ENCODE measurements around the gene SWI5. TPM values are rescaled to one million over a fixed set of nuclear protein-coding genes. Genes with fewer than 3 reads are reported as not detected.

The SWI5 gene
- total and polyA plus RNA-seq, 9 of the 15 experiments (the other 6 are each of a cell fraction or from before 2014, with no cell fraction given): 62.8 to 133 (median 95.9) TPM

DNA sequence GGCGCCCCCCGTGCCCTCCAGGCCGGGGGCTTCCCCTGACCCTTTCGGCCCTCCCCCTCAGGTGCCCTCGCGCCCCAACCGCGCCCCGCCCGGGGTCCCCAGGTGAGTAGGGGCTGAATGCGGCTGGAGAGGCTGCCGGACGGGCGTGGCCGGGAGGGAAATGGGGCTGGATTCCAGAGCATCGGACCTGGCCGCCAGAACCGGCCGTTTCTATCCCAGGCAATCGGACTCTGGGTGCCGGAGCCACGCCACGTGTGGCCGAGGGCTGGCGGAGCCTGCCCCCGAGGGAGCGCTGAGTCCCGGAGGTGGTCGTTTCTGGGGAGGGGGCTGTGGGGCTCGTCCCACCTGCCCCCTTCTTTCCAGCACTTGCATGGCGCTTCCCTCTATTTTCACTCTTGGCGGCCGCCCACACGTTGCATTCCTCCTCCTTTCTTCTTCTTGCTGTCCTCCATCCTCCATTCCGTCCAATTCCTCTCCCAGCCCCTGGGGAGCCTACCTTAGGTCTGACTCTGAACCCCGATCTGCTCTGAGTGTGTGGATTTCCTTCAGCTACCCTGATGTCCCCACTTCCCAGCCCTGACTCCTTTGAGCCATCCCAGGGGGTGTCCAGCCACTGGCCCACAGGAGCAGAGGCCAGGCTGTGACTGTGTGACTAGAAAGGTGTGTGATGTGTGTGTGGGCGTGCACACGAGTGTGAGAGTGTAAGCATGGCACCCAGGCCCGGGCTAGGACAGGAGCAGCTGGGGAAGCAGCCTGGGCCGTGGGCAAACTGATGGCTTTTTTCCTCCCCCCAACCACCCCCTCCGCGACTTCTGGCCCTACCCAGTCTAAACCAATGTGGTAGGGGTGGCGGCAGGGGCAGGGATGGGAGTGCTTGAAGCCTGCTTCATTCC is 25.0 kb upstream of the SWI5 start (continued):
- TF ChIP-seq, protein P1, sequence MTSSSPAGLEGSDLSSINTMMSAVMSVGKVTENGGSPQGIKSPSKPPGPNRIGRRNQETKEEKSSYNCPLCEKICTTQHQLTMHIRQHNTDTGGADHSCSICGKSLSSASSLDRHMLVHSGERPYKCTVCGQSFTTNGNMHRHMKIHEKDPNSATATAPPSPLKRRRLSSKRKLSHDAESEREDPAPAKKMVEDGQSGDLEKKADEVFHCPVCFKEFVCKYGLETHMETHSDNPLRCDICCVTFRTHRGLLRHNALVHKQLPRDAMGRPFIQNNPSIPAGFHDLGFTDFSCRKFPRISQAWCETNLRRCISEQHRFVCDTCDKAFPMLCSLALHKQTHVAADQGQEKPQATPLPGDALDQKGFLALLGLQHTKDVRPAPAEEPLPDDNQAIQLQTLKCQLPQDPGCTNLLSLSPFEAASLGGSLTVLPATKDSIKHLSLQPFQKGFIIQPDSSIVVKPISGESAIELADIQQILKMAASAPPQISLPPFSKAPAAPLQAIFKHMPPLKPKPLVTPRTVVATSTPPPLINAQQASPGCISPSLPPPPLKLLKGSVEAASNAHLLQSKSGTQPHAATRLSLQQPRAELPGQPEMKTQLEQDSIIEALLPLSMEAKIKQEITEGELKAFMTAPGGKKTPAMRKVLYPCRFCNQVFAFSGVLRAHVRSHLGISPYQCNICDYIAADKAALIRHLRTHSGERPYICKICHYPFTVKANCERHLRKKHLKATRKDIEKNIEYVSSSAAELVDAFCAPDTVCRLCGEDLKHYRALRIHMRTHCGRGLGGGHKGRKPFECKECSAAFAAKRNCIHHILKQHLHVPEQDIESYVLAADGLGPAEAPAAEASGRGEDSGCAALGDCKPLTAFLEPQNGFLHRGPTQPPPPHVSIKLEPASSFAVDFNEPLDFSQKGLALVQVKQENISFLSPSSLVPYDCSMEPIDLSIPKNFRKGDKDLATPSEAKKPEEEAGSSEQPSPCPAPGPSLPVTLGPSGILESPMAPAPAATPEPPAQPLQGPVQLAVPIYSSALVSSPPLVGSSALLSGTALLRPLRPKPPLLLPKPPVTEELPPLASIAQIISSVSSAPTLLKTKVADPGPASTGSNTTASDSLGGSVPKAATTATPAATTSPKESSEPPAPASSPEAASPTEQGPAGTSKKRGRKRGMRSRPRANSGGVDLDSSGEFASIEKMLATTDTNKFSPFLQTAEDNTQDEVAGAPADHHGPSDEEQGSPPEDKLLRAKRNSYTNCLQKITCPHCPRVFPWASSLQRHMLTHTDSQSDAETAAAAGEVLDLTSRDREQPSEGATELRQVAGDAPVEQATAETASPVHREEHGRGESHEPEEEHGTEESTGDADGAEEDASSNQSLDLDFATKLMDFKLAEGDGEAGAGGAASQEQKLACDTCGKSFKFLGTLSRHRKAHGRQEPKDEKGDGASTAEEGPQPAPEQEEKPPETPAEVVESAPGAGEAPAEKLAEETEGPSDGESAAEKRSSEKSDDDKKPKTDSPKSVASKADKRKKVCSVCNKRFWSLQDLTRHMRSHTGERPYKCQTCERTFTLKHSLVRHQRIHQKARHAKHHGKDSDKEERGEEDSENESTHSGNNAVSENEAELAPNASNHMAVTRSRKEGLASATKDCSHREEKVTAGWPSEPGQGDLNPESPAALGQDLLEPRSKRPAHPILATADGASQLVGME (CRISPR knock-in tag; IDR thresholded peaks at IDR 0.05): 0 out of 2 replicates have a peak, but pooled peaks have one; percentile 72
- TF ChIP-seq MBD2 (IDR thresholded peaks at IDR 0.05; ENCODE audit: borderline replicate concordance, low read depth): no peak
- peak; percentile 41; the same call in 1 of the 2 replicates for TF ChIP-seq MXI1 (IDR thresholded peaks at IDR 0.05; ENCODE audit: low read depth, low read length)
- TF ChIP-seq ZNF76 (CRISPR knock-in tag; IDR thresholded peaks at IDR 0.05; ENCODE audit: borderline replicate concordance): peak; percentile 77; the same call in 1 of the 2 replicates
- TF ChIP-seq, protein P2, sequence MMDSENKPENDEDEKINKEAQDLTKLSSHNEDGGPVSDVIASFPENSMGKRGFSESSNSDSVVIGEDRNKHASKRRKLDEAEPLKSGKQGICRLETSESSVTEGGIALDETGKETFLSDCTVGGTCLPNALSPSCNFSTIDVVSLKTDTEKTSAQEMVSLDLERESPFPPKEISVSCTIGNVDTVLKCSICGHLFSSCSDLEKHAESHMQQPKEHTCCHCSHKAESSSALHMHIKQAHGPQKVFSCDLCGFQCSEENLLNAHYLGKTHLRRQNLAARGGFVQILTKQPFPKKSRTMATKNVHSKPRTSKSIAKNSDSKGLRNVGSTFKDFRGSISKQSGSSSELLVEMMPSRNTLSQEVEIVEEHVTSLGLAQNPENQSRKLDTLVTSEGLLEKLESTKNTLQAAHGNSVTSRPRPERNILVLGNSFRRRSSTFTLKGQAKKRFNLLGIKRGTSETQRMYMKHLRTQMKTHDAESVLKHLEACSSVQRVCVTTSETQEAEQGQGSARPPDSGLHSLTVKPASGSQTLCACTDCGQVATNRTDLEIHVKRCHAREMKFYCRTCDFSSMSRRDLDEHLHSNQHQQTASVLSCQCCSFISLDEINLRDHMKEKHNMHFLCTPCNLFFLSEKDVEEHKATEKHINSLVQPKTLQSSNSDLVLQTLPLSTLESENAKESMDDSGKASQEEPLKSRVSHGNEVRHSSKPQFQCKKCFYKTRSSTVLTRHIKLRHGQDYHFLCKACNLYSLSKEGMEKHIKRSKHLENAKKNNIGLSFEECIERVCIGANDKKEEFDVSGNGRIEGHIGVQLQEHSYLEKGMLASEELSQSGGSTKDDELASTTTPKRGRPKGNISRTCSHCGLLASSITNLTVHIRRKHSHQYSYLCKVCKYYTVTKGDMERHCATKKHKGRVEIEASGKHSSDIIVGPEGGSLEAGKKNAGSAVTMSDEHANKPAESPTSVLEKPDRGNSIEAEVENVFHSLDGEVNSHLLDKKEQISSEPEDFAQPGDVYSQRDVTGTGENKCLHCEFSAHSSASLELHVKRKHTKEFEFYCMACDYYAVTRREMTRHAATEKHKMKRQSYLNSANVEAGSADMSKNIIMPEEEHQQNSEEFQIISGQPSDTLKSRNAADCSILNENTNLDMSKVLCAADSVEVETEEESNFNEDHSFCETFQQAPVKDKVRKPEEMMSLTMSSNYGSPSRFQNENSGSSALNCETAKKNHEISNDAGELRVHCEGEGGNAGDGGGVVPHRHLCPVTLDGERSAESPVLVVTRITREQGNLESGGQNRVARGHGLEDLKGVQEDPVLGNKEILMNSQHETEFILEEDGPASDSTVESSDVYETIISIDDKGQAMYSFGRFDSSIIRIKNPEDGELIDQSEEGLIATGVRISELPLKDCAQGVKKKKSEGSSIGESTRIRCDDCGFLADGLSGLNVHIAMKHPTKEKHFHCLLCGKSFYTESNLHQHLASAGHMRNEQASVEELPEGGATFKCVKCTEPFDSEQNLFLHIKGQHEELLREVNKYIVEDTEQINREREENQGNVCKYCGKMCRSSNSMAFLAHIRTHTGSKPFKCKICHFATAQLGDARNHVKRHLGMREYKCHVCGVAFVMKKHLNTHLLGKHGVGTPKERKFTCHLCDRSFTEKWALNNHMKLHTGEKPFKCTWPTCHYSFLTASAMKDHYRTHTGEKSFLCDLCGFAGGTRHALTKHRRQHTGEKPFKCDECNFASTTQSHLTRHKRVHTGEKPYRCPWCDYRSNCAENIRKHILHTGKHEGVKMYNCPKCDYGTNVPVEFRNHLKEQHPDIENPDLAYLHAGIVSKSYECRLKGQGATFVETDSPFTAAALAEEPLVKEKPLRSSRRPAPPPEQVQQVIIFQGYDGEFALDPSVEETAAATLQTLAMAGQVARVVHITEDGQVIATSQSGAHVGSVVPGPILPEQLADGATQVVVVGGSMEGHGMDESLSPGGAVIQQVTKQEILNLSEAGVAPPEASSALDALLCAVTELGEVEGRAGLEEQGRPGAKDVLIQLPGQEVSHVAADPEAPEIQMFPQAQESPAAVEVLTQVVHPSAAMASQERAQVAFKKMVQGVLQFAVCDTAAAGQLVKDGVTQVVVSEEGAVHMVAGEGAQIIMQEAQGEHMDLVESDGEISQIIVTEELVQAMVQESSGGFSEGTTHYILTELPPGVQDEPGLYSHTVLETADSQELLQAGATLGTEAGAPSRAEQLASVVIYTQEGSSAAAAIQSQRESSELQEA (IDR thresholded peaks at IDR 0.05; ENCODE audit: low read depth): no peak
- TF ChIP-seq ARID1B (IDR thresholded peaks at IDR 0.05): no peak
- no peak for TF ChIP-seq ZNF124 (CRISPR knock-in tag; IDR thresholded peaks at IDR 0.05)
- no peak for TF ChIP-seq PRPF4 (IDR thresholded peaks at IDR 0.05; ENCODE audit: insufficient read depth, low read depth, low read length, poor library complexity, severe bottlenecking)
